Transverse colon (tissue), 4 donors: Measurements from ENCODE around the gene CRKL. TPM values are rescaled to one million over a fixed set of nuclear protein-coding genes. Genes with fewer than 3 reads are reported as not detected.

Experiments used
- DNase-seq: peaks from one replicate; pipeline ENCODE4 v3.0.0-alpha.2; 2019
- H3K27ac ChIP-seq, 4 donors: fragments of 200-600 bp; sonication (generic); 2 replicates each; pipeline ENCODE4 v1.5.1; 2016 to 2018; ENCODE audit warnings: inconsistent platforms in 4 of 4
- H3K27me3 ChIP-seq: fragments of 200-600 bp; sonication (generic); 2 replicates; pipeline ENCODE4 v1.5.1; 2017; ENCODE audit warnings: inconsistent platforms
- H3K36me3 ChIP-seq, 4 donors: fragments of 200-600 bp; sonication (generic); 2 replicates each; pipeline ENCODE4 v1.5.1; 2017 to 2019; ENCODE audit warnings: inconsistent platforms in 4 of 4
- H3K4me1 ChIP-seq, 4 donors: fragments of 200-600 bp; sonication (generic); 2 replicates each; pipeline ENCODE4 v1.5.1; 2017 to 2020; ENCODE audit warnings: inconsistent platforms in 4 of 4
- H3K4me3 ChIP-seq, 4 donors: fragments of 200-600 bp; sonication (generic); 1 replicate in 1 of 4; 2 replicates in 3 of 4; pipeline versions ENCODE4 v1.5.1 to v1.6.1; 2017 to 2019; ENCODE audit warnings: inconsistent platforms in 4 of 4
- H3K9me3 ChIP-seq, 2 donors: fragments of 200-600 bp; sonication (generic); 2 replicates each; pipeline ENCODE4 v1.5.1; 2017 to 2019; ENCODE audit warnings: inconsistent platforms in 2 of 2
- EP300 ChIP-seq: sonication (generic); formaldehyde crosslinking; IDR thresholded peaks from one replicate; pipeline ENCODE4 v1.6.1; 2017; ENCODE audit warnings: antibody characterized with exemption, low read depth
- POLR2A ChIP-seq: fragments of 450-650 bp; IDR thresholded peaks from one replicate; pipeline ENCODE4 v1.6.1; 2016; ENCODE audit warnings: antibody characterized with exemption, mild to moderate bottlenecking, moderate library complexity
- POLR2AphosphoS5 ChIP-seq, 3 donors: sonication (generic); formaldehyde crosslinking; IDR thresholded peaks; one replicate each; pipeline ENCODE4 v1.6.1; 2016; ENCODE audit warnings: antibody characterized with exemption in 3 of 3
- whole genome bisulfite sequencing, 2 donors: methylation state at CpG; one replicate each; pipeline ENCODE4 v1.1.5; 2018; ENCODE audit warnings: low coverage in 1 of 2; 5-methylcytosine and 5-hydroxymethylcytosine counted together
- in situ Hi-C, 4 donors: fragments of 200-750 bp; cut with MboI; loops; one replicate each; pipeline versions ENCODE4 v1.15.0 to v1.15.1; 2017; ENCODE audit warnings: low sequenced_read_pairs in 3 of 4, low pct_ligation_motif_present in 1 of 4, low pct_unique_long_range_greater_than_20kb in 1 of 4
- intact Hi-C: fragments of 100-400 bp; cut with DNase I; formaldehyde crosslinking; loops from one replicate; pipeline ENCODE4 v1.15.1; 2023; ENCODE audit warnings: low total_unique reads
- total RNA-seq, 4 donors: library from RNA; depleted of rRNA; stranded (reverse); fragments of >200 nt; gene quantifications; one replicate each; pipeline ENCODE4 v1.1.0, GENCODE V29; 2016
- TF ChIP-seq, protein P1 (sequence below), 5 experiments: fragments of 200-600 bp in 3 of 5; fragments of 450-650 bp in 2 of 5; sonication (generic) in 3 of 5; IDR thresholded peaks; 1 replicate in 2 of 5; 2 replicates in 3 of 5; pipeline ENCODE4 v1.5.1; 2016 to 2017; ENCODE audit warnings: antibody characterized with exemption in 5 of 5, inconsistent platforms in 3 of 5, mild to moderate bottlenecking in 2 of 5, moderate library complexity in 1 of 5

Gene CRKL
- total RNA-seq, 4 donors from 2014 or later, result 37.0 to 56.7 (median 48.6) TPM

GRCh38 chr22:20994128-20994901, 77.1 kb downstream of the CRKL start:
- H3K27ac ChIP-seq, result no peak overlapping the region
- no peak for TF ChIP-seq POLR2AphosphoS5 (IDR thresholded peaks at IDR 0.05)
- TF ChIP-seq EP300, result no peak
- no peak for TF ChIP-seq POLR2A
- TF ChIP-seq, protein P1, sequence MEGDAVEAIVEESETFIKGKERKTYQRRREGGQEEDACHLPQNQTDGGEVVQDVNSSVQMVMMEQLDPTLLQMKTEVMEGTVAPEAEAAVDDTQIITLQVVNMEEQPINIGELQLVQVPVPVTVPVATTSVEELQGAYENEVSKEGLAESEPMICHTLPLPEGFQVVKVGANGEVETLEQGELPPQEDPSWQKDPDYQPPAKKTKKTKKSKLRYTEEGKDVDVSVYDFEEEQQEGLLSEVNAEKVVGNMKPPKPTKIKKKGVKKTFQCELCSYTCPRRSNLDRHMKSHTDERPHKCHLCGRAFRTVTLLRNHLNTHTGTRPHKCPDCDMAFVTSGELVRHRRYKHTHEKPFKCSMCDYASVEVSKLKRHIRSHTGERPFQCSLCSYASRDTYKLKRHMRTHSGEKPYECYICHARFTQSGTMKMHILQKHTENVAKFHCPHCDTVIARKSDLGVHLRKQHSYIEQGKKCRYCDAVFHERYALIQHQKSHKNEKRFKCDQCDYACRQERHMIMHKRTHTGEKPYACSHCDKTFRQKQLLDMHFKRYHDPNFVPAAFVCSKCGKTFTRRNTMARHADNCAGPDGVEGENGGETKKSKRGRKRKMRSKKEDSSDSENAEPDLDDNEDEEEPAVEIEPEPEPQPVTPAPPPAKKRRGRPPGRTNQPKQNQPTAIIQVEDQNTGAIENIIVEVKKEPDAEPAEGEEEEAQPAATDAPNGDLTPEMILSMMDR (IDR thresholded peaks at IDR 0.05), result no peak
- no peak overlapping the region for H3K4me3 ChIP-seq
- H3K9me3 ChIP-seq, result no peaks in the 10 kb centered on the region
- 91% methylated on average over 23 of the region's 30 CpGs; no CpG with 5 or more reads in 1 of the 2 donors for WGBS, 2 donors
- intact Hi-C loops (no loop called here), in situ Hi-C loops (no loop called here)
- peaks cover 0 to 13% (median under 1%) of the 10 kb centered on the region in 4 donors for H3K36me3 ChIP-seq
- DNase-seq, result no peak
- peaks cover 0 to under 1% (median 0%) of the 10 kb centered on the region in 4 donors for H3K4me1 ChIP-seq
- no peaks in the 10 kb centered on the region for H3K27me3 ChIP-seq

DNA sequence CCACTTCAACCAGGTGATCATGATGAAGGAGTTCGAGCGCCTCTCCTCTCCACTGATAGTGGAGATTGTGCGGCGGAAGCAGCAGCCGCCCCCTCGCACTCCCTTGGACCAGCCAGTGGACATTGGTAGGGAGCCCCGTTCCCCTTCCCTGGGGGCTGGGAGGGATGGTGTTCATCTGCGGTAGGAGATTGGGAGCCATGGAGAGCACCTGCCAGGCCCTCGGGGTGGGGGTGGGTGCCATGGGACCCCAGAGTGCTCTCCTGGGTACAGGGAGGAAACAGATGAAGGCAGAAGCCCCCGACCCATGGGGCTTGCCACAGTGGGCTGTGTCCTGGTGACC, 77.7 kb downstream of the CRKL start:
- TF ChIP-seq EP300 (no peak), POLR2A (no peak), POLR2AphosphoS5 (IDR thresholded peaks at IDR 0.05) (no peak)
- TF ChIP-seq, protein P1 (IDR thresholded peaks at IDR 0.05), result no peak
- Histone ChIP-seq H3K9me3 (no peaks in the 10 kb centered on the region), H3K27me3 (no peaks in the 10 kb centered on the region), H3K36me3 (peaks cover 0 to 18% (median 2%) of the 10 kb centered on the region in 4 donors), H3K4me3 (no peak overlapping the region), H3K4me1 (peaks cover under 1 to 6% (median 3%) of the 10 kb centered on the region in 4 donors), H3K27ac (no peak overlapping the region)
- in situ Hi-C loops (no loop called here), intact Hi-C loops (no loop called here)
- WGBS, 2 donors, result 100% methylated on average over 6 of the region's 10 CpGs; no CpG with 5 or more reads in 1 of the 2 donors
- DNase-seq, result no peak

- Histone ChIP-seq H3K27me3 (no peaks in the 10 kb centered on the region), H3K36me3 (peaks cover 0 to 21% (median 2%) of the 10 kb centered on the region in 4 donors), H3K27ac (no peak overlapping the region), H3K4me3 (no peak overlapping the region), H3K9me3 (no peaks in the 10 kb centered on the region), H3K4me1 (peaks cover 6 to 12% (median 9%) of the 10 kb centered on the region in 4 donors)
- intact Hi-C loops, result no loop called here
- DNase-seq, result no peak
- in situ Hi-C loops, result no loop called here
- 83 to 92% methylated on average over 6 to 21 of the region's 23 CpGs for WGBS, 2 donors
- TF ChIP-seq, protein P1 (IDR thresholded peaks at IDR 0.05), result no peak
- TF ChIP-seq POLR2A (no peak), EP300 (no peak), POLR2AphosphoS5 (IDR thresholded peaks at IDR 0.05) (no peak)
These were observed 78.3 kb downstream of the CRKL start for GRCh38 chr22:20995329-20996030.

DNA sequence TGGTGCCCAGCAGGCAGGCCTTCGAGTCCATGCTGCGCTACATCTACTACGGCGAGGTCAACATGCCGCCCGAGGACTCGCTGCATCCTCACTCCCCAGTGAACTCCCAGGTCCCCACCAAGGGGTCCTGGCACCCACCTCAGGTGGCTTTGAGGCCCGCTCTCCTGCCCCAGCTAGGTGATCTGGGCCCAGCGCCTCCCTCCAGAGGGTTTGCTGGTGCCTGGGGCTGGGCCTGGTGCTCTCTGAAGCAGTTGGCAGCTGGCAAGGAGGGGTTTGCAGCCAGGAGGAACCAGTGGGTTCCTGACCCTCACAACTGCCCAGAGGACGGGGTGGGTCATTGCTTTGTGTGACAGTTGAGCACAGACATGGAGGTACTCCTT, 78.8 kb downstream of the CRKL start:
- peaks cover 0 to 21% (median 2%) of the 10 kb centered on the region in 4 donors for H3K36me3 ChIP-seq
- no peaks in the 10 kb centered on the region for H3K9me3 ChIP-seq
- WGBS, 2 donors, result 67 to 90% methylated on average over 1 to 9 of the region's 10 CpGs
- H3K27me3 ChIP-seq, result no peaks in the 10 kb centered on the region
- DNase-seq, result no peak
- intact Hi-C loops, result no loop called here
- H3K4me3 ChIP-seq, result no peak overlapping the region
- H3K27ac ChIP-seq, result no peak overlapping the region
- TF ChIP-seq EP300 (no peak), POLR2AphosphoS5 (IDR thresholded peaks at IDR 0.05) (no peak), POLR2A (no peak)
- TF ChIP-seq, protein P1 (IDR thresholded peaks at IDR 0.05), result no peak
- H3K4me1 ChIP-seq, result peaks cover 12 to 17% (median 15%) of the 10 kb centered on the region in 4 donors
- in situ Hi-C loops, result no loop called here
